Measurements from ENCODE around the gene KCNH8.
A peak's percentile ranks its signal among the peaks of the same experiment; 100 is the strongest.

KCNH8 gene

DNA sequence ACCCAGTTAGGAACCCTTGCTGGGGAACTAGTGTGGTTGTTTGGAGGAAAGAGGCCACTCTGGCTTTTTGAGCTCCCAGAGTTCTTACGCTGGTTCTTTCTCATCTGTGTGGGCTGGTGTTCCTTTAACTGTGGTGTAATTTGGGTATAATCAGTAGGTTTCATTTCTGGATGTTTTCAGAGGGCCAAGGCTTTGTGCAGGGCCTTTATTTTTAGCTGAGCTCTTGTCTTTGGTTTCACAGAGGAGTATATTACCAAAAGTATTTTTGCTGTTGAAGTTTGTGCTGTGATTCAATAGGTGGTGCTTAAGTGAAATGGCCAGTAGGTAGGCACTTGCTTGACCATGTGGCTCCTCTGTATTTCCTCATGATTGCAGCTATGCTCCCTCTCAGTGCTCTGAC, 357.9 kb downstream of the KCNH8 start:
- DNase-seq, result no peak

DNA sequence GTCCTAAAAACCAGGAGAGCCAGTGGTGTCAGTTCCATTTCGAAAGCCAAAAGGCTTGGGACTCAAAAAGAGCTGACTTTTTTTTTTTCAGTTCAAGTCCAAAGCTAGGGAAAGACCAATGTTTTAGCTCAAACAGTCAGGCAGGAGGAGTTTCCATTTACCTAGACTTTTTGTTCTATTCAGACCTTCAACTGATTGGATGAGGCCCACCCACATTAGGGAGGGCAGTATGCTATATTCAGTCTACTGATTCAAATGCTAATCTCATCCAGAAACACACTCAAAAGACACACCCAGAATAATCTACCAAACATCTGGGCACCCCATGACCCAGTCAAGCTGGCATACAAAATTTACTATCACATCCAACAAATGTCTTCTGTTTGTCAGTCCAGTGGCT, 374.0 kb downstream of the KCNH8 start:
- DNase-seq, result no peak

DNA sequence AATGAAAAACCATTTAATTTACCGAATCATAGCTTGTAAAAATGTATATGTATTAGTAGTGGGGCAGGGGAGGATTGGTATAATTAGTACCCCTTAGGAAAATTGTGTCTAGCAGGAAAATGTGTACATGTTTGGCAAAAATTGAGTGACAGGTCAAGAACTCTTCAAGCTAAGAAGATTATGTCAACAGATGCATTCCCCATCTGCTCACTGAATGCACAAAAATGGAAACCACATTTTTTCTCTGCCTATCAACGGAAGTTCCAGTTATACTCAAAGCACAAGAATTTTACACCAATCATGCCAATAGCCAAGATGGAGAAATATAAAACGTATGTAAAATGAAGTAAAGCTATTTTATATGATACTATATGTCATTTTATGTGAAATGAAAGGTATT, 377.8 kb downstream of the KCNH8 start:
- no peak for DNase-seq

DNA sequence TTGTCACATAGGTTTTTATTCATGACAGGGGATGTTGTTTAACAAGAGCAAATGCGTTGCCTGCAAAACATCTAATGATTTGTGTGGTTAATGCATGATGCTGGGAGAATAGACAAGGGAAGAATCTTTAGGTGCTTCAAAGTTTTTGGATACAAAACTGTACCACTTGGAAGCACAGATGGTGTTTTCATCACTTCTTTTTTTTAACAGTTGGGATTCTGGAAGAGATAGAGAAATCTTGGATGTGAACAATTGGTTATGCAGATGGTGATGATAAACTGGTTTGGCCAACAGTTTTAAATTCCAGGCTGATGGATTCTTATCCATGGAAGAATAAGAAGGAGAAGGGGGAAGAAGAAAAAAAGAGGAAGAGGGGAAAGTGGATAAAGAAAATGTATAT, 379.4 kb downstream of the KCNH8 start:
- no peak for DNase-seq

DNA sequence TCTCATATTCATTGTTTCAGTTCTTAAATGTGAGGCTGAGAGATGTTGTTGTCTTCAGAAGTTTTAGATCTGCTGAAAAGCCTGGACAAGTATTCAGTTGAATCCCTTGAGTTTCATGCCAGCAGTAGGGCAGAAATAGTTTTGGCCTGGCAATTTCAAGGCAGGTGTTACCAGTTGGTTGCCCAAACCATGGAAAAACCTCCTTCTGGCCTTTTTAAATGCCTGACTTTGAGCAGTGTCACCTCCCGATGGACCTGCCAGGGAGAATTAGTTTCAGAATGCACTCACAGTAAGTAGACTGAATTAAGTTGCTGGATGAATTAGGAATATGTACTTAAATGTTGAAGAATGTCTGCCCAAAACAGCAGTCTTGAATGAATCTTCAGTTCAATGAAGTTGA, 383.1 kb downstream of the KCNH8 start:
- DNase-seq, result no peak

DNA sequence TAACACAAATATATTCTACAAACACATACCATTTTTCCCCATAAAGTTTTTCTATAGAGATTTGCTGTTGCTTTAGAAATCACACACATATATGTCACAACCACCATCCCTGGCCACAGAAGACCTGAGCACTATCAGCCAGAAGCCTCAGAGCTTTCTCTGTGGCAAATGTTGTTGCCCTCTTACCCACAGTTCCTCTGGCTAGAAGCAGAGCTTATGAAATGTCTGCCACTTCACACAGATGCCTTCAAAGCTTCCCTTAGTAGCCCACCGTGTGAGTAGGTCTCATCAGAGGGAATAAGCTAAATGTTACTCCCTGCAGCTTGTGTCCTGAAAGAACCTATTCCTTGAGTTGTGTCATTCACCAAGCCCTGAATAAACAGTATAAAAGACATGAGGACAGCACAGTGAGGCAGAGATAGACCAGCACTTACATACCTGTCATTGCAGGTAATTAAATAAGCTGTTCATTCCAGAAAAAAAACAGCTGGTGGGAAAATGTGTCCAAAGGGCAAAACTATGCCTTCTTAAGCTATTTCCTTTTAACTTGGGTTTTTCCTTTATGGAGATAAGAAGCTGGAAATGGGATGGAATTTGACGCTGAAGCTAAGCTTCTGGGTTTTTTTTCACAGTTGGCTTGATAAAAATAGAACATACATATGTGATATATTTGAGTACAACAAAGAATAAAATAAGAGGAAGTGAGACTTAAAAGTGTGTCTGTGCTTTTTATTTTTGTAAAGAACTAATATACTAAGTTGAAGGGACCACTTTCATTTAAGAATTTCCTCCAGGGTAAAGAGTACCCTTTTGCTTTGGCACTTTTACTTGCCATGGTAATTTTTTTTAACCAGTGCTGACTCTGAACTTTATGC, 391.4 kb downstream of the KCNH8 start:
- DNase-seq, result no peak

DNA sequence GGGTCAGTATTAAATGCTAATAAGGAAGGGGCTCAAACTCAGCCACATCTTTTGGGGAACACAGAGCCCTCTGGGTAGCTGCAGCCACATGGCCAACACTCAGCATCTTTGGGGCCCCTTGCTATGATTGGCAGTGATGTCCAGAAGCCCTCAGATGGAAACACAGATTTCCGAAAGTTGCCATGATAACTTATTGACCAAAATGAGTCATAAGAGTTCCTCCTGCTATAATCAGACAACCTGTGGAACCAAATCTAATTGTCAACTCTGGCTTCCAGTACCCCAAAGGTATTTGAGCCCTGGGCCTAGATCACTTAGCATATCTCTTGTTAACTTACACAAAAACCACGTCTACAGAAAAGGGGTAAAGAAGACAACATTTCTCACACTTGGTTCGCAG, 392.2 kb downstream of the KCNH8 start:
- no peak for DNase-seq

- no peak for DNase-seq
Measured at GRCh38 chr3:19541284-19541683, 393.0 kb downstream of the KCNH8 start.

- DNase-seq, result peak; percentile 66
Measured at GRCh38 chr3:19543212-19543841, 395.0 kb downstream of the KCNH8 start.

GRCh38 chr3:19547665-19548464, 399.6 kb downstream of the KCNH8 start:
- DNase-seq, result no peak

- no peak for DNase-seq
Measured at GRCh38 chr3:19559724-19560442, 411.6 kb downstream of the KCNH8 start.

GRCh38 chr3:19573644-19574043, 425.3 kb downstream of the KCNH8 start:
- no peak for DNase-seq

- DNase-seq, result no peak
Measured at GRCh38 chr3:19574268-19574667, 426.0 kb downstream of the KCNH8 start.

GRCh38 chr3:19576343-19576742, 428.0 kb downstream of the KCNH8 start:
- no peak for DNase-seq
